DOHH2 (cell line): ENCODE measurements around the gene TRAF3IP3.

Experiments used
- CTCF ChIP-seq: fragments of 200-600 bp; sonication (generic); IDR thresholded peaks from one replicate; pipeline ENCODE4 v1.5.1; 2014; ENCODE audit warnings: antibody characterized with exemption, mild to moderate bottlenecking, low read depth, low read length; ENCODE audit not compliant: poor library complexity, severe bottlenecking
- EZH2phosphoT487 ChIP-seq: fragments of 200-600 bp; sonication (generic); IDR thresholded peaks from 2 replicates; pipeline ENCODE4 v1.6.1; 2017; ENCODE audit warnings: borderline replicate concordance, mild to moderate bottlenecking, antibody characterized with exemption, low read length, moderate library complexity, mixed read lengths

GRCh38 chr1:209789245-209789644 lies 33.4 kb downstream of the TRAF3IP3 start:
- TF ChIP-seq CTCF (no peak), EZH2phosphoT487 (no peak)
